Measurements from ENCODE around the gene MAP1A. TPM values are rescaled to one million over a fixed set of nuclear protein-coding genes. Genes with fewer than 3 reads are reported as not detected.

MAP1A gene
- polyA plus RNA-seq, 1 donor (not counting 4 experiments of a cell fraction or from before 2014, with no cell fraction given) = 0.13 TPM

GRCh38 chr15:43525131-43525530, 7.7 kb downstream of the MAP1A start:
- Histone ChIP-seq H4K20me1 (ENCODE audit: control insufficient read depth, extremely low read depth, insufficient read depth, low read length) (no peaks in the 10 kb centered on the region), H3K9me1 (ENCODE audit: control insufficient read depth, extremely low read depth, insufficient read depth, low read length) (no peaks in the 10 kb centered on the region), H3K4me2 (ENCODE audit: control insufficient read depth, extremely low read depth, insufficient read depth, low read depth, low read length) (no peak overlapping the region), H3K9me3 (ENCODE audit: control insufficient read depth, low read depth, low read length) (no peaks in the 10 kb centered on the region), H3K4me1 (ENCODE audit: control insufficient read depth, extremely low read depth, insufficient read depth, low read length) (no peaks in the 10 kb centered on the region), H3K27ac (ENCODE audit: control insufficient read depth, insufficient read depth, low read length) (no peak overlapping the region), H3K36me3 (ENCODE audit: control insufficient read depth in 2 of 2, extremely low read depth in 1 of 2, insufficient read depth in 2 of 2, low read length in 2 of 2) (no peaks in the 10 kb centered on the region), H3K4me3 (ENCODE audit: control insufficient read depth in 2 of 3, extremely low read depth in 1 of 3, insufficient read depth in 2 of 3, low read depth in 1 of 3, low read length in 3 of 3) (no peak overlapping the region), H3K27me3 (ENCODE audit: control insufficient read depth, extremely low read depth, insufficient read depth, low read length) (peaks cover 26% of the 10 kb centered on the region), H2AFZ (ENCODE audit: control insufficient read depth, low read length) (no peak overlapping the region), H3K9ac (ENCODE audit: control insufficient read depth, extremely low read depth, insufficient read depth, low read length) (no peak overlapping the region), H3K79me2 (ENCODE audit: control insufficient read depth, insufficient read depth, low read length) (no peaks in the 10 kb centered on the region)
- FAIRE-seq (no peak), DNase-seq (ENCODE audit: low read depth, low spot score) (no peak)
- no peak for TF ChIP-seq EZH2 (IDR thresholded peaks at IDR 0.05; ENCODE audit: low read length)
- TF ChIP-seq CTCF (optimal IDR thresholded peaks at IDR 0.05 in 1 of 3, IDR thresholded peaks at IDR 0.05 in 1 of 3, conservative IDR thresholded peaks at IDR 0.05 in 1 of 3; ENCODE audit: extremely low read depth in 1 of 3, insufficient read depth in 2 of 3, low read length in 3 of 3) = no peak
- dilution Hi-C loops (cut with MboI; ENCODE audit: extremely low pct_ligation_motif_present, low sequenced_read_pairs) = no loop called here

GRCh38 chr15:43526261-43526930, 9.0 kb downstream of the MAP1A start:
- H4K20me1 ChIP-seq (ENCODE audit: control insufficient read depth, extremely low read depth, insufficient read depth, low read length) = no peaks in the 10 kb centered on the region

More at GRCh38 chr15:43526261-43526930, 9.0 kb downstream of the MAP1A start:
- H3K4me1 ChIP-seq (ENCODE audit: control insufficient read depth, extremely low read depth, insufficient read depth, low read length) = no peaks in the 10 kb centered on the region
- H3K27ac ChIP-seq (ENCODE audit: control insufficient read depth, insufficient read depth, low read length) = no peak overlapping the region
- DNase-seq (ENCODE audit: low read depth, low spot score) (no peak), FAIRE-seq (no peak)
- H3K79me2 ChIP-seq (ENCODE audit: control insufficient read depth, insufficient read depth, low read length) = no peaks in the 10 kb centered on the region
- dilution Hi-C loops (cut with MboI; ENCODE audit: extremely low pct_ligation_motif_present, low sequenced_read_pairs) = no loop called here
- no peak overlapping the region for H3K4me2 ChIP-seq (ENCODE audit: control insufficient read depth, extremely low read depth, insufficient read depth, low read depth, low read length)
- H3K9me3 ChIP-seq (ENCODE audit: control insufficient read depth, low read depth, low read length) = no peaks in the 10 kb centered on the region
- no peak overlapping the region for H2AFZ ChIP-seq (ENCODE audit: control insufficient read depth, low read length)
- no peaks in the 10 kb centered on the region for H3K9me1 ChIP-seq (ENCODE audit: control insufficient read depth, extremely low read depth, insufficient read depth, low read length)
- no peak overlapping the region for H3K4me3 ChIP-seq (ENCODE audit: control insufficient read depth in 2 of 3, extremely low read depth in 1 of 3, insufficient read depth in 2 of 3, low read depth in 1 of 3, low read length in 3 of 3)
- no peak for TF ChIP-seq EZH2 (IDR thresholded peaks at IDR 0.05; ENCODE audit: low read length)
- no peak for TF ChIP-seq CTCF (optimal IDR thresholded peaks at IDR 0.05 in 1 of 3, IDR thresholded peaks at IDR 0.05 in 1 of 3, conservative IDR thresholded peaks at IDR 0.05 in 1 of 3; ENCODE audit: extremely low read depth in 1 of 3, insufficient read depth in 2 of 3, low read length in 3 of 3)
- no peaks in the 10 kb centered on the region for H3K36me3 ChIP-seq (ENCODE audit: control insufficient read depth in 2 of 2, extremely low read depth in 1 of 2, insufficient read depth in 2 of 2, low read length in 2 of 2)
- H3K27me3 ChIP-seq (ENCODE audit: control insufficient read depth, extremely low read depth, insufficient read depth, low read length) = peaks cover 23% of the 10 kb centered on the region
- no peak overlapping the region for H3K9ac ChIP-seq (ENCODE audit: control insufficient read depth, extremely low read depth, insufficient read depth, low read length)
